ENCODE data around the gene HMGXB4. TPM values are rescaled to one million over a fixed set of nuclear protein-coding genes. Genes with fewer than 3 reads are reported as not detected.

HMGXB4 gene
- total and polyA plus RNA-seq, 4 donors = 4.0 to 9.9 (median 7.5) TPM

DNA sequence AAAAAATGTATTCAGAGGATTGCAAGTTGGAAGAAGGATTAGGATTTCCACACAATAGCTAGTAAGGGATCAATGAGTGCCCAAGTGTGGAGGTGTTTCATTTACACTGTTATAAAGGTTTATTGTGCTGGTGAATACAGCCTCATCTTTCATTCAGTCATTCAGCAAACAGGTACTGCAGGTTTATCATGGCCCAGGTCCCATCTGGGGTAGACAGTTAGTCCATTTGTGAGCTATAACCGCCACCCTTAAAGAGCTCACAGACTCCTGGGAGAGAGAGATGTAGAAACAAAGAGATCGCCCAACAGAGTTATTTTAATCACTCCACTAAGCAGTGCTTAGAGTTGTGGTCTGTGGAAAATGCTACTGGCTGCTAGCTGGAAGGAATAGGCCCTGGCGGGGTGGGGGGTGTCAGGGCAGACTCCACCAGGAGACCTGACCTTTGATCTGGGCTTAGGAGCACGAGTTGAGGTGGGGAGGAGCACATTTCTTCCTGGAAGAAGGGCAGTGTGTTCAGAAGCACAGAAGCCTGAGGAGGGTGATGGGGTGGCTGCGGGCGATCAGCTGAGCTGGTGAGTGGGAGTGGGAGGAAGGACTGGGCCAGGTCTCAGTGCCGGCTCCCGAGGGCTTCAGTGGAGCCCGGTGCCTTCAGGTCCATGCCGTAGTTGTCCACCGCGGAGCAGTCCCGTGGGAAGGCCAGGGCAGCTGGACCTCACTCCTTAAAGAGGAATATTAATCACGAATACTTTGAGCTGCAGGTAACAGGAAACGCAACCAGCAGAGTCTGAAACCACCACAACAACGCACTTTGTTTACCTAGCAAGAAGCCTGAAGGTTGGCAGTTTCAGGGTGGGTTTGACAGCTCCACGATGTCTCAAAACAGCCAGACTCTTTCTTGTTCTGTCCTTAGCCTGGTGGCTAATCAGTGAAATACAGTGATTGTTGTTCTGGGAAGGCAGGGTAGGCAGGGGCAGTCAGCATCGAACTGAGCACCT, 53.6 kb downstream of the HMGXB4 start:
- 45% methylated on average over 18 of the region's 18 CpGs for WGBS
- peaks cover 15 to 62% (median 42%) of the 10 kb centered on the region in 4 donors for H3K4me1 ChIP-seq (ENCODE audit: control insufficient read depth in 4 of 4, insufficient read depth in 4 of 4, low read length in 3 of 4)
- H3K27ac ChIP-seq (ENCODE audit: low read depth in 1 of 2, low read length in 2 of 2) = peak overlapping the region; percentile 16 to 85
- H3K36me3 ChIP-seq (ENCODE audit: control insufficient read depth in 4 of 4, insufficient read depth in 3 of 4, low read depth in 1 of 4, low read length in 3 of 4) = no peaks in the 10 kb centered on the region
- H3K4me3 ChIP-seq (ENCODE audit: low read depth in 1 of 3, low read length in 3 of 3) = no peak overlapping the region
- TF ChIP-seq RXRA (IDR thresholded peaks at IDR 0.05) (peak; percentile 14 to 42), SP1 (IDR thresholded peaks at IDR 0.05) (no peak), JUND (IDR thresholded peaks at IDR 0.05) (peak in 1 of 2 donors; percentile 24), FOXA1 (IDR thresholded peaks at IDR 0.05) (no peak), HNF4A (conservative IDR thresholded peaks at IDR 0.05) (peak; percentile 33 to 53)
- TF ChIP-seq, protein P1, sequence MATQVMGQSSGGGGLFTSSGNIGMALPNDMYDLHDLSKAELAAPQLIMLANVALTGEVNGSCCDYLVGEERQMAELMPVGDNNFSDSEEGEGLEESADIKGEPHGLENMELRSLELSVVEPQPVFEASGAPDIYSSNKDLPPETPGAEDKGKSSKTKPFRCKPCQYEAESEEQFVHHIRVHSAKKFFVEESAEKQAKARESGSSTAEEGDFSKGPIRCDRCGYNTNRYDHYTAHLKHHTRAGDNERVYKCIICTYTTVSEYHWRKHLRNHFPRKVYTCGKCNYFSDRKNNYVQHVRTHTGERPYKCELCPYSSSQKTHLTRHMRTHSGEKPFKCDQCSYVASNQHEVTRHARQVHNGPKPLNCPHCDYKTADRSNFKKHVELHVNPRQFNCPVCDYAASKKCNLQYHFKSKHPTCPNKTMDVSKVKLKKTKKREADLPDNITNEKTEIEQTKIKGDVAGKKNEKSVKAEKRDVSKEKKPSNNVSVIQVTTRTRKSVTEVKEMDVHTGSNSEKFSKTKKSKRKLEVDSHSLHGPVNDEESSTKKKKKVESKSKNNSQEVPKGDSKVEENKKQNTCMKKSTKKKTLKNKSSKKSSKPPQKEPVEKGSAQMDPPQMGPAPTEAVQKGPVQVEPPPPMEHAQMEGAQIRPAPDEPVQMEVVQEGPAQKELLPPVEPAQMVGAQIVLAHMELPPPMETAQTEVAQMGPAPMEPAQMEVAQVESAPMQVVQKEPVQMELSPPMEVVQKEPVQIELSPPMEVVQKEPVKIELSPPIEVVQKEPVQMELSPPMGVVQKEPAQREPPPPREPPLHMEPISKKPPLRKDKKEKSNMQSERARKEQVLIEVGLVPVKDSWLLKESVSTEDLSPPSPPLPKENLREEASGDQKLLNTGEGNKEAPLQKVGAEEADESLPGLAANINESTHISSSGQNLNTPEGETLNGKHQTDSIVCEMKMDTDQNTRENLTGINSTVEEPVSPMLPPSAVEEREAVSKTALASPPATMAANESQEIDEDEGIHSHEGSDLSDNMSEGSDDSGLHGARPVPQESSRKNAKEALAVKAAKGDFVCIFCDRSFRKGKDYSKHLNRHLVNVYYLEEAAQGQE (IDR thresholded peaks at IDR 0.05) = no peak
- TF ChIP-seq, protein P2, sequence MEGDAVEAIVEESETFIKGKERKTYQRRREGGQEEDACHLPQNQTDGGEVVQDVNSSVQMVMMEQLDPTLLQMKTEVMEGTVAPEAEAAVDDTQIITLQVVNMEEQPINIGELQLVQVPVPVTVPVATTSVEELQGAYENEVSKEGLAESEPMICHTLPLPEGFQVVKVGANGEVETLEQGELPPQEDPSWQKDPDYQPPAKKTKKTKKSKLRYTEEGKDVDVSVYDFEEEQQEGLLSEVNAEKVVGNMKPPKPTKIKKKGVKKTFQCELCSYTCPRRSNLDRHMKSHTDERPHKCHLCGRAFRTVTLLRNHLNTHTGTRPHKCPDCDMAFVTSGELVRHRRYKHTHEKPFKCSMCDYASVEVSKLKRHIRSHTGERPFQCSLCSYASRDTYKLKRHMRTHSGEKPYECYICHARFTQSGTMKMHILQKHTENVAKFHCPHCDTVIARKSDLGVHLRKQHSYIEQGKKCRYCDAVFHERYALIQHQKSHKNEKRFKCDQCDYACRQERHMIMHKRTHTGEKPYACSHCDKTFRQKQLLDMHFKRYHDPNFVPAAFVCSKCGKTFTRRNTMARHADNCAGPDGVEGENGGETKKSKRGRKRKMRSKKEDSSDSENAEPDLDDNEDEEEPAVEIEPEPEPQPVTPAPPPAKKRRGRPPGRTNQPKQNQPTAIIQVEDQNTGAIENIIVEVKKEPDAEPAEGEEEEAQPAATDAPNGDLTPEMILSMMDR (IDR thresholded peaks at IDR 0.05; ENCODE audit: low read depth, low read length, missing input control) = peak; percentile 7
- H3K9me3 ChIP-seq (ENCODE audit: control insufficient read depth in 4 of 4, low read length in 3 of 4) = no peaks in the 10 kb centered on the region
- no peak overlapping the region for H3K9ac ChIP-seq (ENCODE audit: low read depth in 1 of 2, low read length in 2 of 2)
- DNase-seq (ENCODE audit: low spot score) = no peak
- no peaks in the 10 kb centered on the region for H3K27me3 ChIP-seq (ENCODE audit: control insufficient read depth in 4 of 4, insufficient read depth in 4 of 4, low read length in 3 of 4)

DNA sequence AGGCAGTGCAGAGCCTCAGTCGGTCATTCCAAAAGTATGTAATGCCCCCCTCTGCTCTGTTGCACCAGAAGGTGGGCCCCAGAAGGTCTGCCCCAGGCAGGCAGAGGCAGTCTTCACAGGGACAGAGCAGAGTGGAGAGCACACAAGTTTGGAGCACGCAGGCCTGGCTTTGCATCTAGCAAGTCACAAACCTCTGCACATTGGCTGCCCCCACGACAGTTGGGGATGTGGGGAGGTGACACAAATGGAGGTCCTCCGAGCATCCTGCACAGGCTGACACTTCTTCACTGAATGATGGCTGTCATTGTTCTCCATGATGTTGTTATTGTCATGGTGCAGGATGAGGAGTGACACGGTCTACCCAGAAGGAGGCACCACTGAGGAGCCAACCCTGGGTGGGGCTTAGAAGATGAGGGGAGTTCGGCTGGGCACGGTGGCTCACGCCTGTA, 54.3 kb downstream of the HMGXB4 start:
- Histone ChIP-seq H3K27me3 (ENCODE audit: control insufficient read depth in 4 of 4, insufficient read depth in 4 of 4, low read length in 3 of 4) (no peaks in the 10 kb centered on the region), H3K9ac (ENCODE audit: low read depth in 1 of 2, low read length in 2 of 2) (no peak overlapping the region), H3K4me3 (ENCODE audit: low read depth in 1 of 3, low read length in 3 of 3) (no peak overlapping the region), H3K9me3 (ENCODE audit: control insufficient read depth in 4 of 4, low read length in 3 of 4) (no peaks in the 10 kb centered on the region), H3K36me3 (ENCODE audit: control insufficient read depth in 4 of 4, insufficient read depth in 3 of 4, low read depth in 1 of 4, low read length in 3 of 4) (no peaks in the 10 kb centered on the region), H3K4me1 (ENCODE audit: control insufficient read depth in 4 of 4, insufficient read depth in 4 of 4, low read length in 3 of 4) (peaks cover 16 to 64% (median 45%) of the 10 kb centered on the region in 4 donors), H3K27ac (ENCODE audit: low read depth in 1 of 2, low read length in 2 of 2) (peak overlapping the region; percentile 16 to 85)
- DNase-seq (ENCODE audit: low spot score) = no peak
- no peak for TF ChIP-seq YY1 (IDR thresholded peaks at IDR 0.05)
- TF ChIP-seq, protein P2 (IDR thresholded peaks at IDR 0.05; ENCODE audit: low read depth, low read length, missing input control) = no peak
- TF ChIP-seq JUND (IDR thresholded peaks at IDR 0.05) = no peak
- TF ChIP-seq, protein P3, sequence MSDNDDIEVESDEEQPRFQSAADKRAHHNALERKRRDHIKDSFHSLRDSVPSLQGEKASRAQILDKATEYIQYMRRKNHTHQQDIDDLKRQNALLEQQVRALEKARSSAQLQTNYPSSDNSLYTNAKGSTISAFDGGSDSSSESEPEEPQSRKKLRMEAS (IDR thresholded peaks at IDR 0.05) = no peak
- no peak for TF ChIP-seq FOXA1 (IDR thresholded peaks at IDR 0.05)
- no peak for TF ChIP-seq FOXA2 (IDR thresholded peaks at IDR 0.05)
- no peak for TF ChIP-seq TAF1 (conservative IDR thresholded peaks at IDR 0.05)
- no peak for TF ChIP-seq HNF4A (conservative IDR thresholded peaks at IDR 0.05)
- TF ChIP-seq, protein P4, sequence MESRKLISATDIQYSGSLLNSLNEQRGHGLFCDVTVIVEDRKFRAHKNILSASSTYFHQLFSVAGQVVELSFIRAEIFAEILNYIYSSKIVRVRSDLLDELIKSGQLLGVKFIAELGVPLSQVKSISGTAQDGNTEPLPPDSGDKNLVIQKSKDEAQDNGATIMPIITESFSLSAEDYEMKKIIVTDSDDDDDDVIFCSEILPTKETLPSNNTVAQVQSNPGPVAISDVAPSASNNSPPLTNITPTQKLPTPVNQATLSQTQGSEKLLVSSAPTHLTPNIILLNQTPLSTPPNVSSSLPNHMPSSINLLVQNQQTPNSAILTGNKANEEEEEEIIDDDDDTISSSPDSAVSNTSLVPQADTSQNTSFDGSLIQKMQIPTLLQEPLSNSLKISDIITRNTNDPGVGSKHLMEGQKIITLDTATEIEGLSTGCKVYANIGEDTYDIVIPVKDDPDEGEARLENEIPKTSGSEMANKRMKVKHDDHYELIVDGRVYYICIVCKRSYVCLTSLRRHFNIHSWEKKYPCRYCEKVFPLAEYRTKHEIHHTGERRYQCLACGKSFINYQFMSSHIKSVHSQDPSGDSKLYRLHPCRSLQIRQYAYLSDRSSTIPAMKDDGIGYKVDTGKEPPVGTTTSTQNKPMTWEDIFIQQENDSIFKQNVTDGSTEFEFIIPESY (IDR thresholded peaks at IDR 0.05) = no peak
- TF ChIP-seq, protein P5, sequence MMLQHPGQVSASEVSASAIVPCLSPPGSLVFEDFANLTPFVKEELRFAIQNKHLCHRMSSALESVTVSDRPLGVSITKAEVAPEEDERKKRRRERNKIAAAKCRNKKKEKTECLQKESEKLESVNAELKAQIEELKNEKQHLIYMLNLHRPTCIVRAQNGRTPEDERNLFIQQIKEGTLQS (IDR thresholded peaks at IDR 0.05) = no peak
- TF ChIP-seq RXRA (IDR thresholded peaks at IDR 0.05) = no peak
- TF ChIP-seq, protein P1 (IDR thresholded peaks at IDR 0.05) = no peak
- no peak for TF ChIP-seq GABPA (IDR thresholded peaks at IDR 0.05 in 1 of 2, conservative IDR thresholded peaks at IDR 0.05 in 1 of 2)
- 90% methylated on average over 8 of the region's 8 CpGs for whole genome bisulfite sequencing

Data from liver (tissue), 9 donors.